Osteoblast (primary cell): ENCODE results near the gene RTL3. TPM values are rescaled to one million over a fixed set of nuclear protein-coding genes. Genes with fewer than 3 reads are reported as not detected.

Source experiments
- DNase-seq: peaks from one replicate; pipeline ENCODE4 v3.0.0; 2011; ENCODE audit warnings: low spot score, mixed read lengths; ENCODE audit not compliant: insufficient read length; ENCODE audit errors: missing footprints
- H2AFZ ChIP-seq: 2 replicates; pipeline ENCODE4 v1.6.0; 2011; ENCODE audit warnings: mild to moderate bottlenecking, low read length
- H3K27ac ChIP-seq: 2 replicates; pipeline ENCODE4 v1.5.1; 2011; ENCODE audit warnings: mild to moderate bottlenecking, low read depth, low read length, moderate library complexity
- H3K27me3 ChIP-seq: 2 replicates; pipeline ENCODE4 v1.6.0; 2012; ENCODE audit warnings: mild to moderate bottlenecking, control low read depth, inconsistent platforms, low read length, moderate library complexity; ENCODE audit not compliant: insufficient read depth
- H3K36me3 ChIP-seq: 2 replicates; pipeline ENCODE4 v1.5.1; 2011; ENCODE audit warnings: mild to moderate bottlenecking, low read length, control low read depth, moderate library complexity; ENCODE audit not compliant: insufficient read depth
- H3K4me1 ChIP-seq: 2 replicates; pipeline ENCODE4 v1.5.1; 2011; ENCODE audit warnings: mild to moderate bottlenecking, low read length, control low read depth, moderate library complexity; ENCODE audit not compliant: insufficient read depth
- H3K4me2 ChIP-seq: 2 replicates; pipeline ENCODE4 v1.6.0; 2011; ENCODE audit warnings: mild to moderate bottlenecking, low read length; ENCODE audit not compliant: insufficient read depth
- H3K4me3 ChIP-seq: fragments of 200-600 bp; sonication (generic); 3 replicates; pipeline ENCODE4 v1.5.1; 2012; ENCODE audit warnings: mild to moderate bottlenecking, low read length, inconsistent platforms; ENCODE audit not compliant: insufficient read depth
- H3K79me2 ChIP-seq: 2 replicates; pipeline ENCODE4 v1.6.0; 2012; ENCODE audit warnings: mild to moderate bottlenecking, low read length, control low read depth, inconsistent platforms; ENCODE audit not compliant: insufficient read depth
- H3K9me3 ChIP-seq: 2 replicates; pipeline ENCODE4 v1.5.1; 2011; ENCODE audit warnings: low read depth, low read length, control low read depth
- H4K20me1 ChIP-seq: 2 replicates; pipeline ENCODE4 v1.6.0; 2012; ENCODE audit warnings: mild to moderate bottlenecking, low read length, control low read depth; ENCODE audit not compliant: insufficient read depth
- total RNA-seq: library from RNA; depleted of rRNA; stranded (reverse); fragments of >200 nt; gene quantifications from 2 replicates; pipeline ENCODE4 v1.2.3, GENCODE V29; 2012
- TF ChIP-seq, protein P1 (sequence below): IDR thresholded peaks from 2 replicates; pipeline ENCODE4 v1.5.1; 2011; ENCODE audit warnings: mild to moderate bottlenecking, low read depth, low read length, moderate library complexity; ENCODE audit errors: extremely low read depth

Gene RTL3
- total RNA-seq, 1 donor = not detected

DNA sequence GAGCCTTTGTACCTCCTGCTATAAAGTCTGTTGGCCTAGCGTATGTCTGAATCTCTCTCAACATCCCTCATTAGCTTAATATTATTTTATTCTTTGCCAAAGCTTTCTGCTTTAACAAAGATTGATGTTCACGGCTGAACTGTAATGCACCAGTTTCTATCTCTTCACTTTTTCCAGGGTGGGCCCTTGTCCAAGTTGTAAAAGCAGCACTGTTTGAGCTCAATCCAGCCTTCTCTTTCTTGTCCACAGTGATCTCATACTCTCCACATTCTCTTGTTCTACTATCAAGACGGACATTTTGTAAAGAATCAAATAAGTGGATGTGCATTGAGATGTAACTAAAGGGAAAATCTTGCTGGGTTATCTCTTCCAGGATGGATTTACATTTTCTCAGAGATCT, 34.4 kb upstream of the RTL3 start:
- H3K79me2 ChIP-seq = no peaks in the 10 kb centered on the region
- H3K4me1 ChIP-seq = no peaks in the 10 kb centered on the region
- no peak for DNase-seq
- H3K4me3 ChIP-seq = no peak overlapping the region
- H4K20me1 ChIP-seq = no peaks in the 10 kb centered on the region
- TF ChIP-seq, protein P1, sequence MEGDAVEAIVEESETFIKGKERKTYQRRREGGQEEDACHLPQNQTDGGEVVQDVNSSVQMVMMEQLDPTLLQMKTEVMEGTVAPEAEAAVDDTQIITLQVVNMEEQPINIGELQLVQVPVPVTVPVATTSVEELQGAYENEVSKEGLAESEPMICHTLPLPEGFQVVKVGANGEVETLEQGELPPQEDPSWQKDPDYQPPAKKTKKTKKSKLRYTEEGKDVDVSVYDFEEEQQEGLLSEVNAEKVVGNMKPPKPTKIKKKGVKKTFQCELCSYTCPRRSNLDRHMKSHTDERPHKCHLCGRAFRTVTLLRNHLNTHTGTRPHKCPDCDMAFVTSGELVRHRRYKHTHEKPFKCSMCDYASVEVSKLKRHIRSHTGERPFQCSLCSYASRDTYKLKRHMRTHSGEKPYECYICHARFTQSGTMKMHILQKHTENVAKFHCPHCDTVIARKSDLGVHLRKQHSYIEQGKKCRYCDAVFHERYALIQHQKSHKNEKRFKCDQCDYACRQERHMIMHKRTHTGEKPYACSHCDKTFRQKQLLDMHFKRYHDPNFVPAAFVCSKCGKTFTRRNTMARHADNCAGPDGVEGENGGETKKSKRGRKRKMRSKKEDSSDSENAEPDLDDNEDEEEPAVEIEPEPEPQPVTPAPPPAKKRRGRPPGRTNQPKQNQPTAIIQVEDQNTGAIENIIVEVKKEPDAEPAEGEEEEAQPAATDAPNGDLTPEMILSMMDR = no peak
- H2AFZ ChIP-seq = no peak overlapping the region
- H3K36me3 ChIP-seq = no peaks in the 10 kb centered on the region
- H3K4me2 ChIP-seq = no peak overlapping the region
- no peak overlapping the region for H3K27ac ChIP-seq
- H3K9me3 ChIP-seq = no peaks in the 10 kb centered on the region
- H3K27me3 ChIP-seq = no peaks in the 10 kb centered on the region

- H3K27me3 ChIP-seq = no peaks in the 10 kb centered on the region
- no peak overlapping the region for H3K27ac ChIP-seq
- H3K36me3 ChIP-seq = no peaks in the 10 kb centered on the region
- no peaks in the 10 kb centered on the region for H4K20me1 ChIP-seq
- no peaks in the 10 kb centered on the region for H3K9me3 ChIP-seq
- H3K4me2 ChIP-seq = no peak overlapping the region
- H3K4me3 ChIP-seq = no peak overlapping the region
- H3K79me2 ChIP-seq = no peaks in the 10 kb centered on the region
- no peaks in the 10 kb centered on the region for H3K4me1 ChIP-seq
- no peak overlapping the region for H2AFZ ChIP-seq
- DNase-seq = no peak
- TF ChIP-seq, protein P1 = no peak
Measured at GRCh38 chrX:78693012-78693411, 33.9 kb upstream of the RTL3 start.

DNA sequence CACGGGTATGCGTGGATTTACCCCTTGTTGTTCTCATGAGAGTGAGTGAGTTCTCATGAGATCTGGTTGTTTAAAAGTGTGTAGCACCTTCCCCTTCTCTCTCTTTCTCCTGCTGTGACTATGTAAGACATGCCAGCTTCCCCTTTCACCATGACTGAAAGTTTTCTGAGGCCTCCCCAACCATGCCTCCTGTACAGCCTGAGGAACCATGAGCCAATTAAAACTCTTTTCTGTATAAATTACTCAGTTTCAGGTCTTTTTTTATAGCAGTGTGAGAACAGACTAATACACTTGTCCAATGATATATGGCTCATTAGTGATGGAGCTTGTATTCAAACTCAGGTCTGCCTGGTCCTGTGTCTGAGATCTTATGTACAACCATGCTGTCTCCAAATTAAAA, 28.5 kb upstream of the RTL3 start:
- TF ChIP-seq, protein P1 = no peak
- H3K4me2 ChIP-seq = no peak overlapping the region
- no peaks in the 10 kb centered on the region for H4K20me1 ChIP-seq
- H3K4me1 ChIP-seq = no peaks in the 10 kb centered on the region
- no peak overlapping the region for H3K27ac ChIP-seq
- H2AFZ ChIP-seq = no peak overlapping the region
- H3K9me3 ChIP-seq = no peaks in the 10 kb centered on the region
- no peak overlapping the region for H3K4me3 ChIP-seq
- H3K36me3 ChIP-seq = no peaks in the 10 kb centered on the region
- no peak for DNase-seq
- no peaks in the 10 kb centered on the region for H3K79me2 ChIP-seq
- no peaks in the 10 kb centered on the region for H3K27me3 ChIP-seq

- Histone ChIP-seq H2AFZ (no peak overlapping the region), H3K36me3 (no peaks in the 10 kb centered on the region), H3K27ac (no peak overlapping the region), H3K4me2 (no peak overlapping the region), H3K9me3 (no peaks in the 10 kb centered on the region), H3K4me1 (no peaks in the 10 kb centered on the region), H3K79me2 (no peaks in the 10 kb centered on the region), H3K4me3 (no peak overlapping the region), H3K27me3 (no peaks in the 10 kb centered on the region), H4K20me1 (no peaks in the 10 kb centered on the region)
- no peak for DNase-seq
- TF ChIP-seq, protein P1 = no peak
Measured at GRCh38 chrX:78673246-78673645, 14.1 kb upstream of the RTL3 start.
